Measurements from ENCODE around the gene NTRK3.

- TF ChIP-seq CTCF (IDR thresholded peaks at IDR 0.05) (no peak), POLR2A (IDR thresholded peaks at IDR 0.05) (no peak)
Observed at GRCh38 chr15:87949575-87950223, 306.8 kb downstream of the NTRK3 start.

Measured in upper lobe of left lung (tissue), 4 donors.